NCI-H1105 (cell line): Measurements from ENCODE around the gene WWTR1.

ENCODE experiments used
- DNase-seq: peaks from one replicate; lab custom pipeline; 2025; lab: John Stamatoyannopoulos, UW

Gene WWTR1

DNA sequence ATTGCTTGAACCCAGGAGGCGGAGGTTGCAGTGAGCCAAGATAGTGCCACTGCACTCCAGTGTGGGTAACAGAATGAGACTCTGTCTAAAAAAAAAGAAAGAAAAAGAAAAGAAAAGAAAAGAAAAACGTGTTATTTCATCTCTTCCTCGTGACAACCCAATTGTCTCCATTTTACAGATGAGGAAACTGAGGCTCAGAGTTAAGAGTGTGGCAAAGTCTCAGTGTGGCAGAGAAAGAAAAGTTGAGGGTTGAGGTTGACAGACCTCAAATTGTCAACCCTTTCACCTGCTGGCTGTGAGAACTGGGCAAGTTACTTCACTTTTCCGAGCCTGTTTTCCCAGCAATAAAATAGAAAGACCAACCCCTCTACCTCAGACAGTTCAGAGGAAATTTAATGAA is 123.7 kb downstream of the WWTR1 start:
- DNase-seq = no peak

DNA sequence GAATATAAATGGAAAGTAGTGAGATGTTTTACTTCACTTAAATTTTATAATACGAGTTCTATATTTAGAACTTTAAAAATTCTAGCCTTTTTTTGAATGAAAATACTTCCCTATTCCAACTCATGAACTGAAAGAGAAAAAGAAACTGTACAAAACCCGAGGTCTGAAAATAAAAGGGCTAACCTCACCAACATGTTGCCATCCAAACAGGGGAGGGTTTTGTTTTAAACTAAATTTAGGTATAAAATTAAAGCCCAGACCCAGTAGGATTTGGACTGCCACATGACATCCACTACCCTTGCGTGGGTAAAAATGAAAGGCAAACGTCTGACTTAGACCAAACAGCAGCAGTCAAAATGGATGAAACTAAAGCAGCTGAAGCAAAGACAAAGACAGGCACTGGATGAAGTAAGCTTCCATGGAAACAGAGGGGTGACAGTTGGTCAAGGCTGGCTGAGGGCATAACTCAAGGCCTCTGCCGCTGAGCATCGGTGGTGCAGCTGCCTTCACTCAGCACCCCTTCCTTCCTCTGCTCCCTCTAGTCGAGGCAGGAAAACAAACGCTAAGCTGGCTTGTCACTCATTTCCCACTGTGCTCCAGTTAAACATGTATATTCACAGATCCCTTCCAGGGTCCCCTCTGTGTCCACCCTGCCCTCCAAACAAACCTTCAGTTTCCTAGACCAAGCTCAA is 125.2 kb downstream of the WWTR1 start:
- DNase-seq = no peak

DNA sequence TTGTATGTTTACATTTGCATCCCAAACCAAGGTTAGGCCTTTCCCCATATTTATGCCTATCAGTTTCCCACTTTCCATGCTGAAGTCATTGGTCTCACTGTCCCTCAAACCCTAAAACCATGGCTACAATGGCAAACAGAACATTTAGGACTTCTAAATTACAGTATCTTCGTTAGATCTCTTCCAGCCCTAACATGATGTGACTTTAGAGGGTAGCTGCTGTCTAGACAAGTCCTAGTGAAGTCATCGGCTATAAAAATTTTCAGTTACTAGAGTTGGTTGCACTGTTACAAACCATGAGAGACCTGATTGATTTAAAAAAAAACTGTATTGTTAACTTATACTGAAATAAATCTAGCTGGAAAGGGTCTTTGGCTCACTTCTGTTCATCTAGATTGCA is 128.7 kb downstream of the WWTR1 start:
- DNase-seq = no peak

DNA sequence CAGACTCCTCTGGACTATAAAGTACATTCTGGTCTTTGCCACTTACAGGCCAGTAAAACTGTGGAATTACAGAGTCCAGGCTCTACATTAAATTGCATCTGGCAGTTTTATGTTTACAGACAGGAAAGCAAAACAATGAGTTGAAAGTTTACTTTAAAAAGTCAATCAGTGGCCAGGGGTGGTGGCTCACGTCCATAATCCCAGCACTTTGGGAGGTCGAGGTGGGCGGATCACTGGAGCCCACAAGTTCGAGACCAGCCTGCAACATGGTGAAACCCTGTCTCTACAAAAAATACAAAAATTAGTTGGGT is 129.5 kb downstream of the WWTR1 start:
- no peak for DNase-seq

DNA sequence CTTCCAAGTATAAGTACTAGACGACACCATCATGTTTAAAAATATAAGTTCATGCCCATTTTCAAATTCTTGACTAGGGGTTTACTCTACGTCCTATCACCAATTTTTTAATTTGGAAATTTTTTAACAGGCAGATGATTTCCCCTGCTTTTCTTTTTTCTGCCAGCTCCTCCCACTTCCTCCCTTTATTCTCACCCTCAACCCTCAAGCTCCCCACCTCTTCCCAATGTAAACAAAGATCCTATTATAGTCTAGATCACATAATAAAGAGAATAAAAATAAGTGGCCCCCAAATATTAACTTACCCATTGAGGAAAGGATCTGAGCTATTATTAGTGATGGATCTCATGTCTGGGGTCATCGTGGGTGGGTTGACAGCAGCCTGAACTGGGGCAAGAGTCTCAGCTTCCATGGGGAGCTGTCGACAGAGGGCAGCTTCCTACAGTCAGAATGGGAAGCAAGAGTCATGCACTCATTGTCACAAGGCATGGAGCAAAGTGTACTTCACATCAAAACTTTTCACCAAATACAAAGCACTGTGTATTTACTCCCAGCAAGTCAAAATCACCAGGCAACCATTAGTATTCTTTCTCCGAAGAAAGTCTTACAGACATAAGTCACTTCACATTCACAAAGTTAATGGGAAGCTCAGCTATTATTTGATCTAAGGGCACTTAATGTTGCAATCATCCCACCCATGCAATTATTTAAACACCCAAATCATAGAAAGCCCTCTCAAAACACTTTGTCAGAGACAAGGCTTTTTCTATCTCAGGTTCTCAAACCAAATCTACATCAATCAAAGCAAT is 130.1 kb downstream of the WWTR1 start:
- DNase-seq = no peak

DNA sequence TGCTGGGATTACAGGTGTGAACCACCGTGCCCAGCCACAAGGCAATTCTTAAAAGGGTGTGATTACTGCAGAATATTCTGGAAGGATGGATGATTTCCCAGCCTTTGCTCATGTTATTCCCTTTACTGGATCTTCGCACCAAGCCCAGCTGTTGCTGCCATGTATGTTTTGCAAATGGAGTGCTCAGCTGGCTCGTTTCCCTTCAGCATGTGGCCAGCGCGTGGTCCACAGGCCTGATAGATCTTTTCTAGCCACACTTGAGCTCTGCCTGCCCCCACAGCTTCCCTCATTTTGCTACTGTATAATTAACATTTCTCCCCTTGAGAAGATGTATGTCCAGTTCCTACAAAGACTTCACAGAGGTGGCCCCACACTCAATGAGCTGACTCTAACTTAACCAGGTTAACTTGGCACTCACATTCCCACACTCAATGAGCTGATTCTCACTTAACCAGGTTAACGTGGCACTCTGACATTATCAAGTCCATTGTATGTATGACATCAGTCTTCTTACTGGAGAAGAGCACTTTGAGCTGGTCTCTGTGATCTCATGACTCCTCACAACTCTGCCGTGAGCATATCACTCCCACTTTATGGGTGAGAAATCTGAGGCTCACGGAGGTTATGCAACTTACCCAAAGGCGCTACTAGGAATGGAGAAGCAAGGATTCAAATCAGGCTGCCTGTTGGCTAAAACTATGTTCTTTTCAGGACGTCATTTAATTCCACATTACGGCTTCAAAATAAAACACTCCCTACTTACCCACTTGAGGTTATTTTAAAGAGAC is 134.1 kb downstream of the WWTR1 start:
- DNase-seq = no peak

DNA sequence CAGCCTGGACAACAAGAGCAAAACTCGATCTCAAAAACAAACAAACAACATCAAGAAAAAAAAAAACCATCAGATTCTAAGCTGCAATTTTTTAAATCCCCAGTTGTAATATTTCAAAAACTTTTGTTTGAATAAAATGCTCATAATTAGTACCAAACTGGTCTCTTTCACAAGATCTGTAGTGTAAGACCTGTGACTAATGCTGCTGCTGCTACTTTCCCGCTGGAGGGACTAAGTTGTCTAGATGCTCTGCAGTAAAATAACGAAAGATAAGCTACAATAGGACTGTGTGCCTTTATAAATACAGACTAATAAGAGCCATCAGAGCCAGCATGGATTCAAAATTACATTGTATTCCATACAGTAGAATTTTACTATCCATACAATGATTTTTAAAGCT is 137.9 kb downstream of the WWTR1 start:
- no peak for DNase-seq

DNA sequence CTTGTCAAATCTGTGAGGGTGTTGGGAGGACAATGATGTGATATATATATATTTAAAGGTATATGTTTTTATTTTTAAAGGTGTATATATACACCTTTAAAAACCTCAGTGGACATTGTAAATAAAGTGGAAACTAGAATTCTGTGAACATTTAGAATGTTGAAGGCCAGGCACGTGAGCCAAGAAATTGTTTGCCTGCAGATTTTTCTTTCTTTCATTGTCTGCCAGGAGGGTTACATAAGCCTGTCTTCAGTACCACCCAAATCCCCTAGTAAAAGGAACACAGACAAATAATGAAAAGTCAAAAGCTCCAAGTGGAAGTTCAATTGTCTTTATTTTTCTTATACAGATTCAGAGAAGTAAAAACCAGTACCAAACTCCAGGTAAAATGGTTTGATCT is 140.9 kb downstream of the WWTR1 start:
- no peak for DNase-seq

DNA sequence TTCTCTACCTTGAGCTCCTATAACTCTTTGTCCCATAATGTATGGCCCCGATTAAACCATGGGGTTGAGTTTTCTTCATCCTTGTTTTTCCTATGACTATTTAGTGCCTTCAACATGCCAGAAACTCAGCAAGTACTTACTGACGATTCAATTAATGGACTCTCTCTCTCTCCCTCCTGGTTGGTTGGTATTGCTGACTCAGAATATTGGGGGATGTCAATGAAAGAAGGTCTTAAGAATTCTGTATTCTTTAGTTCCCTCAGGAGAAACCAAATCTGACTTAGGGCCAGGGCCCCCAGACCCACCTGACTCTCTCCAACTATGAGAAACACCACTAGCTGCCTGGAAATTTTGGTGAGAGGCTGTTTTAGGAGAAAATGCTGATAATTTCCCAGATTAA is 142.6 kb downstream of the WWTR1 start:
- DNase-seq = no peak

DNA sequence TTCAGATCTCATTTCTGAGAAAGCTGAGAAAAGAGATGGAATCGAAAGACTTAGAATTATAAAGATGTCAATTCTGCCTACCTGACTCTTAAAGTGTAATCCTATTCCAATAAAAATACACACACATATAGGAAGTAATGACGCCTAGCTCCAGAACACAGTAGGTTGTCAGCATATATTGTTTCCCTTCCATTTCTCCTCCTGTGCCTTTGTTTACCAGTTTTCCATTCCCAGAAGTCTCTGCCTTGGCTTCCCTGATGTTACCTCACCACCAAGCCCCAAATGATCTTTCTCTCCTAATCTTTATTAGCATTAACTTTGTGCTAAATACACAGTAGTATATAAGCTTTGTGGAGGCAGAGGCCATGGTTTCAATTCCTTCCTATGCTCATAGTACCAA is 143.4 kb downstream of the WWTR1 start:
- no peak for DNase-seq

DNA sequence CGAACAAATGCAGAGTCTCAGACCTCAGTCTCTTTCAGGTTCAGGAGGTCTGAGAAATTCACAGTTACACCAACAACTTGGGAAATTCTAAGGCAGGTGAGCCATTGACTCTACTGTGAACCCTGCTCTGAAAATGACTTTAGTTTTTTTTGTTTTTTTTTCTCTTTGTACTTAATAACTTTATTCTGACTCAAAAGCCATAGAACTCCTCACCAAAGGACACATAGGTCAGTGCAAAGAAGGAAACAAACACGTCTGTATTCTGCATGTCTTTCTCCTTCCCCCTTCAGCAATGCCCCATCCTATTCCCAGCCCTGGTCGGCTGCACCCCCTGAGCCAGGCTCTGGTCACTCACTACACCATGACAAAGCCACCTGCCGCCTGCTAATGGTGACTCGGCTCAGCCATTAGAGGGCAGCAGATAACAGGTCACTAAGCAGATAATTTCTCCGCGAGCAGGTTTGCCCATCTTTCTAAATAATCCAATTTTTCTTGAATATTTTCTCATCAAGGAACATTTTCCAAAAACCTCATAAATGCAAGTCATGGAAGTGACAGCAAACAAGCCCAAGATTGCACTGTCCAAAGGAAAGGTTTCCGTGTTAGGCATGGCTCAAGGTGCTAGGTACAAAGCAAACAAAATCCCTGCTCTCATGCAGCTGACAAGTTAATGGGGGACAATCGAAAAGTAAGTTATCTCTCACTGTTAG is 145.6 kb downstream of the WWTR1 start:
- peak; percentile 81 for DNase-seq

DNA sequence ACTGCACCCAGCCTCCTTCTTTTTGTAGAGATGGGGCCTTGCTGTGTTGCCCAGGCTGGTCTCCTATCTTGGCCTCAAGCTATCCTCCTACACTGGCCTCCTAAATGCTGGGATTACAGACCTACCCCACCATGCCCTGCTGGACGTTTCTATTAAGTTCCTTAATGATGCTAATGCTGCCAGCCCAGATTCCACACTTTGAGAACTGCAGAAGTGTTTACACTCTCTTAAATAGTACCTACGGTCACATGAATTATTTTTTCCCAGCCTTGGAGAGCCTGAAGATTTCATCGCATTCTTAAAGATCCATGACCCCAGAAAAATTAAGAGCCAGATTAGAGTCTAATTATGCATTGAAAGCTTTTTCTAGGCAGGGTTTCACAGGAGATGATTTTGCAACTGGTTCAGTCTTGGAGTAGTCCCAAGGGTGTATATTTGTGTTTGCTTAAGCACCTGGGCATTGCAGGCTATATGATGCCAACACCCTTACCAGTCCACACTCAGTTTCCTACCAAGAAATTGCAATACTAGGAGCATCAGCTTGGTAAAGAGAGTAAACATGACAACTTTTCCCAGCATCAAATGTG is 146.7 kb downstream of the WWTR1 start:
- DNase-seq = no peak

DNA sequence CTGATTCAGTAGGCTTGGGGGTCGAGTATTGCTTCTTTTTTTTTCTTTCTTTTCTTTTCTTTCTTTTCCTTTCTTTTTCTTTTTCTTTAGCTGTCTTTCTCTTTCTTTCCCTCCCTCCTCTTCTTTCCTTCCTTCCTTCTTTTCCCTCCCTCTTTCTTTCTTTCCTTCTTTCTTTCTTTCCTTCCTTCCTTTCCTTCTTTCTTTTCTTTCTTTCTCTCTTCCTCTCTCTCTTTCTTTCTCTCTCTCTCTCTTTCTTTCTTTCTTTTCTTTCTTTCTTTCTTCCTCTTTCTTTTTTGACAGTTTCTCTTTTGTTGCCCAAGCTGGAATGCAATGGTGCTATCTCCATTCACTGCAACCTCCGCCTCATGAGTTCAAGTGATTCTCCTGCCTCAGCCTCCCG is 147.3 kb downstream of the WWTR1 start:
- no peak for DNase-seq

DNA sequence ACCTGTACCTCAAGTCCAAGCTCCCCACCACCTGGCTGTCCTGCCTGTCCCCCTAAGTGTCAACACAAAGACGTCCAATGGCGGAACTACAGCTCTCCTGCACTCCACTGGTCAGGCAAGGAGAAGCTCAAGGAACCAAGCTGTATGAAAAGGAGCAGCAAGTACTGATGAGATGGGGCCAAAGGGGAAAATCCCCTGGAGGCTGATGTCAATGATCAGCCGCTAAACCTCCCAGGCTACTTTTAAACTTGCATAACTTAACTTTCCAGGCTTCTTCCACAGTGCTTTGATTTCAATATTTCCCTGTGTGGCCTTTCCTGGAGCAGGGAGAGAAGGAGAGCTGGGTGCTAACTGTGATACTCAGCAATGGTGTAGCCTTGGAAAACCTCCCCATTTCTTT is 148.3 kb downstream of the WWTR1 start:
- DNase-seq = no peak

DNA sequence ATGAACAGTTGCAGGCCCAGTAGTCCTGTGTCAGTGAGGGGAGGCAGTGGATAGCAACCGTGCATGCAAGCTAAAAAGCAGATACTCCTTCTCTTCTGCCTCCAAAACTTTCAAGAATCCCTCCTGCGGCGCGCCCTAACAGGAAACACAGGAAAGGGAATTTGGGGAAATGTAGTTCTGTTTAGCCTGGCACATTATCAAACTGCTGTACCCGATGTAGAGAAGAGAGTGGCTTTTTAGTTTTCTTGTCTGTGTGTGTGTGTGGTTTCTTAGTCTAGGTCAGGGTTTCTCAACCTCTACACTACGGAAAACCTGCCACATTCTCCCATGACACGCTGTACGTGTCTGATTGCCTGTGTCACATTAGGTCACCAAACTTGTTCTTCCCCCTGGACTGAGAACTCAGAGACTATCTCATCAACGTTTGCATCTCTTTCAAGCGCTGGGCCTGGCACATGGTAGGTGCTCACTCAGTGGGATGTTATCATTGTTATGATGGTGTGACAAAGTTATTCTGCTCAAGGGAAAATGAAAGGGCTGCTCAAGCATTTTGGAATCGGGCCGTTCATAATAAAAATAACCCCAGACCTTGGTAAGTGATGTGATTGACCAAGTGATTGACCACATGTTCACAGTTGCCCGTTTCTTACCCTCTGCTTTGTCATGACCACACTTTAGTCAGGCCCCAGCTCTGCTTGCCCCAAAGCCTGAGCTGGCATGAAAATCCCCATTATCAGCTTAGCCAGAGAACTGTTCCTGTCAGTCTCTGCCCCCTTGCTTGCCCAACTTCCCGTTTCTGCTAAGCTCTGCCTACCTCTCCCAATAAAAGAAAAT is 150.1 kb downstream of the WWTR1 start:
- no peak for DNase-seq

DNA sequence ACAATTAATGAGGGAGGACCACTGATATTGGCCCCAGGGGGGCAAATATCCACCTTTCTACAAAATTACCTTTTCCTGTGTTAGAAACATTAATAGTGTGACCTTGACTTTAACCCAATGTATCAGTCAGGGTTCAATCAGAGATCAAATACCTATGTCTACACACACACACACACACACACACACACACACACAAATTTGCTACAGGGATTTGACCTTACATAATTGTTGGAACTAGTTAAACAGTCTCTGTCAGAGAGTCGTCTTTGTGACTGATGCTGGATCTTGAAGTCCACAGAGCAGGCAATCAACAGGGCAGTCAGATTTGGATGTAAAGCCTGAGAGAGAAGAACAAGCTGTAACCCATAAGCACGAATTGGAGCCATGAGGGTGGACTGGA is 150.9 kb downstream of the WWTR1 start:
- DNase-seq = no peak

DNA sequence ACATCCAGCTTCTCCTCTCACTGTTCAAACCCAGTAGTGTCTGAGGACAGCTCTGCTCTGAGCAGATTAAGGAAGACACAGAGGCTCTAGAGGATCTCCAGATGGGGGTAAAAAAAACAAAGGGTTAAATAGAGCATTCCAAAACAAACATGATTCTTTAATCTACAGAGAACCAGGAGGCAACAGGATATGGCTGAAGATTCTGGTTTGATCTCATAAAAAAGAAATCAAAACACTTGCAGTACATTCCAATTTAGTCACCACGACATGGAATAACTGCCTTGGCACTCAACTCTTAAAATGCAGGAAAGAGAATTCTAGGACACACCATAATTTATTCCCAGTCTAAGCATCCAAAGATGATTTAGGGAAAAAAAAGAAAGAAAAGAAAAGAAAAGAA is 151.3 kb downstream of the WWTR1 start:
- no peak for DNase-seq

DNA sequence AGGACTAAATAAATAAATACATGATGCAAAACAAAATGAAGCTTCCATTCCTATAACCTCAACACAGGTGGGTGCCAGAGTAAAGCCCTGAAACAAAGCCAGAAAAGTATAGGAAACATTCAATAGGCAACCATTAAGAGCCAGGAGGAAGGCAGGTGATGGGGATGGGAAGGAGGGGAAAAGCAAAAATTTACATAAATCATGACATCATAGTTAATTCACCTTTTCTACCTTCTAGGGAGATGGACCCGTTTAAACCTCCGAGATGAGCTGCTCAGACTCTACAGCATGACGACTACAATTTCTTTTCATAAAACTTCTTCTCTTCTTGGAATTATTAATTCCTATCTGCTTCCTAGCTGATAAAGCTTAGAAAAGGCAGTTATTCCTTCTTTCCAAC is 155.4 kb downstream of the WWTR1 start:
- DNase-seq = no peak

DNA sequence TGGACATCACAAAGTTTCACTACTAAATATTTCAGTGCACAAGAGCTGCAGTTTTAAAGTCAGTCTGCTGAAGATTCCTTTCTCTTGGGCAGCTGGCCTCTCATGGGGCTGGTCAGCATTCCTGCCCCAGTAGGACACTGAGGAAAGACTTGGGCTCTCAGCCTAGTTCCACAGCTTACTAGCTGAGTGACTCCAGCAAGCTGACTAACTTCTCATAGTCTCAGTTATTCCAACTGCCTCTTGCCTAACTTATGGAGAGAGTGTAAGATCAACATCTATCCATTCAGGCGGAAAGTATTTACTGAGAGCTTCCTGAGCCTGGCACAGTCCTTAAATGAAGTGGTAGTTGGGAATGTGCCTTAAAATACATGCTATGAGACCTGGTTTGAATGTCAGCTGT is 156.3 kb downstream of the WWTR1 start:
- no peak for DNase-seq

DNA sequence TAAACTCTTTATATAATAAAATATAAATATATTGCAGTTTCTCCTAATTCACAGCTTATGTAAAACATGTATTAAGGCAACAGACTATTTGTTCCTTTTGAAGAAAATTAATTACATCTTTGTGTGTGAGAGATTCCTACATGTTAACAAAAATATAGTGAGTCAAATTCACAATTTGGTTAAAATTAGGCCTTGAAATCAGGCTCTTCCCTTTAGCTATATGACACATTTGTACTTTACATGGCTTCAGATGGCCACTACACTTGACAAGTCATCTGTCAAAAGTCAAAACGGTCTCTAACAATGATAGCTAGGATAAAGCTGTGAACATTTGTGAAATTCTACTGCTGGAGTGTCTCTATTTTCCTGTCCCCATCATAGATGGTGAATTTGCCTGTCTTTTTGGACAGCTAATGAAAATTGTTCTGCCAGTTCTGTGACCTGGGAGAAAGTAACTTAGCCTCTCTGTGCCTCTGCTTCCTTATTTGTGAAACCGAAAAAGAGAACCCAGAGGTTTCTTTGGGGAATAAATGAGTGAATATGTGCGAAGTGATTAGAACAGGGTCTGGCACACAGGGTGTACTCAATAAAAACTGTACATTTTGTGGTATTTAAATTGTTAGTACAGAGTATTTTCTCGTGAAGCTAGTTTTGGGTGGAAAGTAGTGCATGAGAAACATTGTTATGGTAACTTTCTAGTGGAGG is 159.7 kb downstream of the WWTR1 start:
- DNase-seq = no peak

DNA sequence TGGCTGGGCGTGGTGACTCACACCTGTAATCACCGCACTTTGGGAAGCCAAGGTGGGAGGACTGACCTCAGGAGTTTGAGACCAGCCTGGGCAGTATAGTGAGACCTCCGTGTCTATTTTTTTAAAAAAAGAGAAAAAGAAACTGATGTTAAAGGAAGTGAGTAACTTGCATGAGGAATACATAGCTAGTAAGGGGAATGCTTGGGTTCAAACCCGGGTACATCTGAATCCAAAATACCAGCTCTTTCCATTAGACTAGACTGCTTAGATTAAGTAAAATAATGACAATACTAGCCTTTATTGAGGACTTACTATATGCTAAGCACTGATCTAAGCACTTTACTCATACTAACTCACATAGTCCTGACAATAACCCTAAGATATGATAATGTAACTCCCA is 160.9 kb downstream of the WWTR1 start:
- no peak for DNase-seq
